HG03558 (cell line): Measurements from ENCODE around the gene SEZ6L2.

Experiments used
- ATAC-seq: cut with Tn5 transposase; IDR thresholded peaks from one replicate; pipeline ENCODE4 v1.9.1; 2021; ENCODE audit warnings: moderate number of reproducible peaks; ENCODE audit not compliant: unreplicated experiment; ENCODE audit errors: extremely low read depth

Gene SEZ6L2

GRCh38 chr16:29830774-29831173, 68.6 kb downstream of the SEZ6L2 start:
- no peak for ATAC-seq

GRCh38 chr16:29826342-29826695, 73.0 kb downstream of the SEZ6L2 start:
- no peak for ATAC-seq

GRCh38 chr16:29825145-29826044, 74.0 kb downstream of the SEZ6L2 start:
- no peak for ATAC-seq

GRCh38 chr16:29824589-29825144, 74.7 kb downstream of the SEZ6L2 start:
- ATAC-seq, result no peak

GRCh38 chr16:29821643-29822115, 77.7 kb downstream of the SEZ6L2 start:
- no peak for ATAC-seq
